Neuronal stem cell (in vitro differentiated cells): ENCODE data around the gene CACNG4.
"Not testable (repeated sequence)": the region's sequence is repeated elsewhere in the genome, so short reads cannot be mapped to it uniquely, and the experiment has no call there.

Experiments used
- DNase-seq: peaks from one replicate; pipeline ENCODE4 v3.0.0-alpha.2; 2013; ENCODE audit warnings: low spot score
- H2AFZ ChIP-seq: one replicate; pipeline ENCODE4 v1.6.1; 2013; ENCODE audit warnings: mild to moderate bottlenecking, low read length, inconsistent platforms
- H2AK5ac ChIP-seq: 2 replicates; pipeline ENCODE4 v1.6.1; 2013; ENCODE audit warnings: low read depth, mild to moderate bottlenecking, inconsistent platforms, low read length, moderate library complexity, mixed read lengths
- H2BK120ac ChIP-seq: 2 replicates; pipeline ENCODE4 v1.6.1; 2013; ENCODE audit warnings: low read depth, mild to moderate bottlenecking, inconsistent platforms, low read length, moderate library complexity, mixed read lengths
- H2BK12ac ChIP-seq: one replicate; pipeline ENCODE4 v1.6.1; 2013; ENCODE audit warnings: low read length, inconsistent platforms
- H2BK15ac ChIP-seq: 2 replicates; pipeline ENCODE4 v1.6.1; 2013; ENCODE audit warnings: mild to moderate bottlenecking, low read length, inconsistent platforms, mixed read lengths
- H2BK5ac ChIP-seq: one replicate; pipeline ENCODE4 v1.6.1; 2013; ENCODE audit warnings: inconsistent platforms, mild to moderate bottlenecking, low read length, moderate library complexity
- H3K14ac ChIP-seq: one replicate; pipeline ENCODE4 v1.6.1; 2013; ENCODE audit warnings: low read length, inconsistent platforms
- H3K18ac ChIP-seq: 2 replicates; pipeline ENCODE4 v1.6.1; 2013; ENCODE audit warnings: low read length, inconsistent platforms
- H3K23ac ChIP-seq: 2 replicates; pipeline ENCODE4 v1.6.1; 2013; ENCODE audit warnings: low read depth, mild to moderate bottlenecking, mixed read lengths, low read length, inconsistent platforms; ENCODE audit not compliant: poor library complexity
- H3K27ac ChIP-seq: replicated peaks from 3 replicates; pipeline ENCODE4 v1.5.1; 2013; ENCODE audit warnings: low read length, inconsistent platforms
- H3K27me3 ChIP-seq, 3 experiments: 2 replicates each; pipeline ENCODE4 v1.6.1; 2013; ENCODE audit warnings: low read length in 3 of 3, mild to moderate bottlenecking in 2 of 3, inconsistent platforms in 1 of 3, low read depth in 1 of 3, mixed read lengths in 1 of 3, moderate library complexity in 1 of 3; ENCODE audit not compliant: control insufficient read depth in 3 of 3, insufficient read depth in 3 of 3
- H3K36me3 ChIP-seq, 2 donors: replicated peaks in 1 of 2; 2 replicates each; pipeline ENCODE4 v1.6.1; 2013; ENCODE audit warnings: low read length in 2 of 2; ENCODE audit not compliant: control insufficient read depth in 2 of 2, insufficient read depth in 2 of 2
- H3K4ac ChIP-seq: 2 replicates; pipeline ENCODE4 v1.6.1; 2013; ENCODE audit warnings: inconsistent platforms, mild to moderate bottlenecking, low read length, moderate library complexity
- H3K4me1 ChIP-seq, 2 donors: 1 replicate in 1 of 2; 2 replicates in 1 of 2; pipeline ENCODE4 v1.6.1; 2013; ENCODE audit warnings: low read length in 2 of 2, low read depth in 1 of 2; ENCODE audit not compliant: control insufficient read depth in 2 of 2, insufficient read depth in 1 of 2
- H3K4me2 ChIP-seq: one replicate; pipeline ENCODE4 v1.6.1; 2013; ENCODE audit warnings: mild to moderate bottlenecking, low read length, inconsistent platforms; ENCODE audit not compliant: insufficient read depth, poor library complexity, severe bottlenecking
- H3K4me3 ChIP-seq, 2 donors: 2 replicates each; pipeline ENCODE4 v1.5.1; 2013; ENCODE audit warnings: low read length in 2 of 2, mild to moderate bottlenecking in 2 of 2, inconsistent platforms in 1 of 2, moderate library complexity in 1 of 2
- H3K79me1 ChIP-seq: one replicate; pipeline ENCODE4 v1.6.1; 2013; ENCODE audit warnings: low read depth, mild to moderate bottlenecking, inconsistent platforms, low read length, moderate library complexity
- H3K9ac ChIP-seq: one replicate; pipeline ENCODE4 v1.6.1; 2013; ENCODE audit warnings: mild to moderate bottlenecking, low read depth, low read length, inconsistent platforms; ENCODE audit not compliant: poor library complexity
- H3K9me3 ChIP-seq, 2 donors: replicated peaks in 1 of 2; 2 replicates each; pipeline versions ENCODE3 to v1.6.1; 2013; ENCODE audit warnings: low read length in 2 of 2, mild to moderate bottlenecking in 2 of 2, inconsistent platforms in 1 of 2, low read depth in 1 of 2, mixed read lengths in 1 of 2, moderate library complexity in 1 of 2; ENCODE audit not compliant: control insufficient read depth in 2 of 2, insufficient read depth in 1 of 2
- H4K8ac ChIP-seq: one replicate; pipeline ENCODE4 v1.6.1; 2013; ENCODE audit warnings: low read depth, mild to moderate bottlenecking, inconsistent platforms, low read length, moderate library complexity
- H4K91ac ChIP-seq: one replicate; pipeline ENCODE4 v1.6.1; 2013; ENCODE audit warnings: low read length, low read depth, mild to moderate bottlenecking, inconsistent platforms; ENCODE audit not compliant: poor library complexity
- WGBS, 2 donors: extraction: QIAGEN DNeasy Blood & Tissue Kit; methylation state at CpG; one replicate each; pipeline ENCODE4 v1.1.7; 2013; ENCODE audit warnings: missing lambda C conversion rate in 2 of 2, mixed read lengths in 1 of 2; ENCODE audit not compliant: insufficient read length in 2 of 2, insufficient replicate concordance in 1 of 2; ENCODE audit errors: extremely low coverage in 2 of 2; 5-methylcytosine and 5-hydroxymethylcytosine counted together

The CACNG4 gene

DNA sequence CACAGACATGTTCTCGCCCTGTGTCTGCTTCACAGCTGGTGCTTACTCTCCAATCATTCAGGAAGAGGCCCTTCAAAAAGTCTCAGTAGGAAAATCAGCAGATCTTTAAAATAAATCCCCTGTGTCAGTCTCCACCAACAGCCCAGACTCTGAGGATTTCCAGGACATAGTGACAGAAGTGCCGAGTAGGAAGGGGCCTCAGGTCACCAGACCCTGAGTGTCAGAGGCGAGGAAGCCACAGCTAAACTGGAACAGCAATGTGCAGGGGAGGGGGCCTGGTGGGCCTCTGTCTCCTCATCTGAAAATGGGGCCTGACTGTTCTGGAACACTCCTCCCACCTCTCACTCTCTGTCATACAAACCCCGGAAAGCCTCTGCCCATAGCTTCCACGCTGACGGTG, 6.3 kb downstream of the CACNG4 start:
- Histone ChIP-seq H3K9me3 (no peaks in the 10 kb centered on the region), H3K4me3 (no peak overlapping the region), H2BK15ac (no peak overlapping the region), H3K4me2 (no peak overlapping the region), H3K27me3 (peaks cover 0 to 28% (median 2%) of the 10 kb centered on the region in 3 experiments), H3K4ac (no peak overlapping the region), H2BK120ac (no peak overlapping the region), H4K91ac (no peak overlapping the region), H3K23ac (no peak overlapping the region), H3K9ac (no peak overlapping the region), H2BK12ac (no peak overlapping the region), H3K79me1 (no peaks in the 10 kb centered on the region), H2AFZ (no peak overlapping the region), H4K8ac (no peak overlapping the region), H3K14ac (no peak overlapping the region), H3K27ac (no peak overlapping the region), H3K4me1 (peaks cover 10 to 15% of the 10 kb centered on the region in 2 donors), H3K18ac (peak overlapping the region; percentile 41), H2AK5ac (no peak overlapping the region), H3K36me3 (peaks cover 0 to 43% of the 10 kb centered on the region in 2 donors), H2BK5ac (no peak overlapping the region)
- no CpG with 5 or more reads among the region's 6 CpGs for WGBS, 2 donors
- DNase-seq: no peak

DNA sequence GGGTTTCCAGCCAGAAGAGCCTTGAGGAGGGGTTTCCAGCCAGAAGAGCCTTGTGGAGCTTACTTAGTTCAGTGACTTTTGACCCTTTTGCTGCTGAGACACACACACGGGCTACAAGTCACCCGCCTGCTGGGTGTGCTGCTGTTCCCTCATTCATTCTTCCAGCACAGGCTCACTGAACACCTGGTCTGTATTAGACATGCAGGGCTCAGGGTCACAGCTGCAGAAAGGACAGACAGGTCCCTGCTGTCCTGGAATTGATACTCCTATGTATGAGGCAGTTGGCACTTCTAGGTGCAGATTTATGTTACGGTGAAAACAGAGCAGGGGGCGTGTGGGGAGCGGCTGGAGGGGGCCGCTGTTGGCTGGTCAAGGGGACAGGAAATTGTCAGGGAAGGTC, 6.8 kb downstream of the CACNG4 start:
- no CpG with 5 or more reads among the region's 6 CpGs for WGBS, 2 donors
- peaks cover 0 to 23% (median 0%) of the 10 kb centered on the region in 3 experiments for H3K27me3 ChIP-seq

DNA sequence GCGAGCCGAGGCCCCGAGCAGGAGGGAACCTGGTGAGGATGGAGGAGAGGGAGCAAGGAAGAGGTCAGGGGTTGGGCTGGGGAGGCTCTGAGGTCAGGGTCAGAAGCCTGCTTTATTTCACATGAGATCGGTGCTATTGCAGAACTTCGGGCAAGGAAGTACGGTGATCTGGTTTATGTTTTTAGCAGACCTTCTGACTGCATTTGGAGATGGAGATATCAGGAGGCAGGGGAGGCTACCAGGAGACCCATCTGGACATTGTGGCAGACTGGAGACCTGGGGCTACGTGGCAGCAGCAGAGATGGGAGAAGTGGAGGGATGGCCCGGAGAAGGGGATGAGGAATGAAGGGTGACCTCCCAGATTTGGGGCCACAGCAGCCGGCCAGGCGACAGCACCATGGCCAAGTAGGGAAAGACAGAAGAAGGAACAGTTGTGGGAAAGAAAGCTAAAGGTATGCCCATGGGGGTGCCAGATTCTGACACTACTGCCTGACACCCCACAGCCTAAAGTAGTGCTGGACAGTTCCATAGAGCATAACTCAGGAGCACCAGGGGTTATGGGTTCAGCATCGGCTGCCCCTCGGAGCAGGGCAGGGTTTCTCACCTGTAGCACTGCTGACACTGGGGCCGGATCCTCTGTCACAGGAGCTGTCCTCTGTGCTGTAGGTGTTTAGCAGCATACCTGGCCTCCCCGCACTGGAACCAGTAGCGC, 7.4 kb downstream of the CACNG4 start:
- H3K4me1 ChIP-seq: peaks cover 2 to 10% of the 10 kb centered on the region in 2 donors
- H4K91ac ChIP-seq: no peak overlapping the region
- no peak overlapping the region for H3K9ac ChIP-seq
- H3K23ac ChIP-seq: no peak overlapping the region
- no peak overlapping the region for H3K27ac ChIP-seq
- peak overlapping the region; percentile 29 for H3K18ac ChIP-seq
- no CpG with 5 or more reads among the region's 15 CpGs for WGBS, 2 donors
- no peak for DNase-seq
- peak overlapping the region; percentile 55 for H2BK5ac ChIP-seq
- H3K79me1 ChIP-seq: no peaks in the 10 kb centered on the region
- peaks cover 0 to 43% of the 10 kb centered on the region in 2 donors for H3K36me3 ChIP-seq
- no peak overlapping the region for H2BK120ac ChIP-seq
- no peaks in the 10 kb centered on the region for H3K9me3 ChIP-seq
- H2AK5ac ChIP-seq: no peak overlapping the region
- H3K27me3 ChIP-seq: peaks cover 0 to 17% (median 0%) of the 10 kb centered on the region in 3 experiments
- H3K4me2 ChIP-seq: no peak overlapping the region
- no peak overlapping the region for H2BK15ac ChIP-seq
- no peak overlapping the region for H2BK12ac ChIP-seq
- no peak overlapping the region for H2AFZ ChIP-seq
- H3K14ac ChIP-seq: no peak overlapping the region
- H3K4me3 ChIP-seq: no peak overlapping the region
- H3K4ac ChIP-seq: no peak overlapping the region
- H4K8ac ChIP-seq: no peak overlapping the region

More for the DNA sequence above, 6.8 kb downstream of the CACNG4 start:
- H3K14ac ChIP-seq: no peak overlapping the region
- H3K4ac ChIP-seq: no peak overlapping the region
- H2BK15ac ChIP-seq: no peak overlapping the region
- H3K36me3 ChIP-seq: peaks cover 0 to 43% of the 10 kb centered on the region in 2 donors
- H3K4me3 ChIP-seq: no peak overlapping the region
- no peak overlapping the region for H3K9ac ChIP-seq
- no peak overlapping the region for H2BK12ac ChIP-seq
- DNase-seq: no peak
- H4K91ac ChIP-seq: no peak overlapping the region
- peaks cover 5 to 11% of the 10 kb centered on the region in 2 donors for H3K4me1 ChIP-seq
- no peak overlapping the region for H2AK5ac ChIP-seq
- no peak overlapping the region for H4K8ac ChIP-seq
- H2AFZ ChIP-seq: no peak overlapping the region
- no peak overlapping the region for H3K23ac ChIP-seq
- H2BK5ac ChIP-seq: no peak overlapping the region
- no peak overlapping the region for H3K4me2 ChIP-seq
- H3K9me3 ChIP-seq: no peaks in the 10 kb centered on the region
- H2BK120ac ChIP-seq: no peak overlapping the region
- no peak overlapping the region for H3K18ac ChIP-seq
- no peak overlapping the region for H3K27ac ChIP-seq
- H3K79me1 ChIP-seq: no peaks in the 10 kb centered on the region

DNA sequence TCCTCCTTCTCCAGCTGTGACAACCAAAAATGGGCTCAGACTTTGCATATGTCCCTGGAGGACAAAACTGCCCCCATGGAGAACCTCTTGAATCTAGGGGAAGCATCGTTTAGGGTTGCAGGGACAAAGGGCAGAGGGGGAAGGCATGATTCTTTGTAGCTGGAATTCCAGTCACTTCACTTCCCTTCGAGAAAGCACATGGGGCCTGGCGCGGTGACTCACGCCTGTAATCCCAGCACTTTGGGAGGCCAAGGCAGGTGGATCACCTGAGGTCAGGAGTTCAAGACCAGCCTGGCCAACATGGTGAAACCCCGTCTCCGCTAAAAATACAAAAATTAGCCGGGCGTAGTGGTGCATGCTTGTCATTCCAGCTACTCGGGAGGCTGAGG, 7.9 kb downstream of the CACNG4 start:
- not testable (repeated sequence) for H3K4me3 ChIP-seq, H2BK120ac ChIP-seq, H4K8ac ChIP-seq, DNase-seq, H3K9me3 ChIP-seq, H3K4ac ChIP-seq, H2AK5ac ChIP-seq, H2AFZ ChIP-seq, H2BK15ac ChIP-seq, H3K4me2 ChIP-seq, H3K9ac ChIP-seq, H3K14ac ChIP-seq, H3K27ac ChIP-seq, H2BK12ac ChIP-seq, H4K91ac ChIP-seq, H3K23ac ChIP-seq, H3K79me1 ChIP-seq
- WGBS, 2 donors: no CpG with 5 or more reads among the region's 10 CpGs
- Histone ChIP-seq H3K4me1 (peaks cover 2 to 10% of the 10 kb centered on the region in 2 donors), H3K36me3 (peaks cover 0 to 40% of the 10 kb centered on the region in 2 donors), H2BK5ac (peak overlapping the region; percentile 55), H3K18ac (peak overlapping the region; percentile 29), H3K27me3 (peaks cover 0 to 11% (median 0%) of the 10 kb centered on the region in 3 experiments)
